Mesodermal cell (in vitro differentiated cells): Measurements from ENCODE around the gene CHP1.
A peak's percentile ranks its signal among the peaks of the same experiment; 100 is the strongest.
"Not testable (repeated sequence)": the region's sequence is repeated elsewhere in the genome, so short reads cannot be mapped to it uniquely, and the experiment has no call there.

Experiments
- H3K27ac ChIP-seq: 2 replicates; pipeline ENCODE4 v1.7.0; 2013; ENCODE audit warnings: mild to moderate bottlenecking, low read depth, low read length, moderate library complexity; ENCODE audit not compliant: severe bottlenecking
- H3K36me3 ChIP-seq: 2 replicates; pipeline ENCODE4 v1.7.1; 2013; ENCODE audit warnings: mild to moderate bottlenecking, low read length, moderate library complexity; ENCODE audit not compliant: control insufficient read depth, insufficient read depth
- H3K4me1 ChIP-seq: one replicate; pipeline ENCODE4 v1.7.1; 2013; ENCODE audit warnings: mild to moderate bottlenecking, low read length; ENCODE audit not compliant: insufficient read depth, control insufficient read depth, poor library complexity, severe bottlenecking
- H3K4me3 ChIP-seq: 2 replicates; pipeline ENCODE4 v1.7.0; 2013; ENCODE audit warnings: low read length, control low read depth, mild to moderate bottlenecking; ENCODE audit not compliant: insufficient read depth, poor library complexity, severe bottlenecking; ENCODE audit errors: extremely low read depth
- H3K9me3 ChIP-seq: 2 replicates; pipeline ENCODE4 v1.7.1; 2013; ENCODE audit warnings: mild to moderate bottlenecking, low read length, moderate library complexity; ENCODE audit not compliant: control insufficient read depth
- WGBS, 2 experiments: methylation state at CpG; one replicate each; pipeline ENCODE4 v1.1.5; 2013; ENCODE audit warnings: missing lambda C conversion rate in 2 of 2; ENCODE audit not compliant: insufficient coverage in 2 of 2; 5-methylcytosine and 5-hydroxymethylcytosine counted together

The CHP1 gene

DNA sequence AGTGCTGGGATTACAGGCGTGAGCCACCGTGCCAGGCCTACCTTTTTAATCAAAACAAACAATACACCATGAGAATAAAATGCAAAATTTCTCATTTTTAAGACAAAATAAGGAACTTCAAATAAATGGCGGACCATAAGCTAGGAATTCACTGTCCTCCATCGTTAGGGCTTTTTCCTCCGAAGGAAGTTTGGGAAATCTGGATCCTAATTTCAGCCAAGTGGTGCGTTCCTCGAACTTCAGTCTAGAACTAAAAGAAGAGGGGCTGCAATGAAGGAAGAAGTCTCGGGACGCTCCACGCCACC lies 771 bp upstream of the CHP1 start:
- H3K4me1 ChIP-seq: peaks cover 13% of the 10 kb centered on the region
- H3K4me3 ChIP-seq: peak overlapping the region; percentile 88
- H3K36me3 ChIP-seq: no peaks in the 10 kb centered on the region
- H3K9me3 ChIP-seq: no peaks in the 10 kb centered on the region
- WGBS, 2 experiments: 22 to 50% methylated on average over 7 to 8 of the region's 10 CpGs
- H3K27ac ChIP-seq: no peak overlapping the region

DNA sequence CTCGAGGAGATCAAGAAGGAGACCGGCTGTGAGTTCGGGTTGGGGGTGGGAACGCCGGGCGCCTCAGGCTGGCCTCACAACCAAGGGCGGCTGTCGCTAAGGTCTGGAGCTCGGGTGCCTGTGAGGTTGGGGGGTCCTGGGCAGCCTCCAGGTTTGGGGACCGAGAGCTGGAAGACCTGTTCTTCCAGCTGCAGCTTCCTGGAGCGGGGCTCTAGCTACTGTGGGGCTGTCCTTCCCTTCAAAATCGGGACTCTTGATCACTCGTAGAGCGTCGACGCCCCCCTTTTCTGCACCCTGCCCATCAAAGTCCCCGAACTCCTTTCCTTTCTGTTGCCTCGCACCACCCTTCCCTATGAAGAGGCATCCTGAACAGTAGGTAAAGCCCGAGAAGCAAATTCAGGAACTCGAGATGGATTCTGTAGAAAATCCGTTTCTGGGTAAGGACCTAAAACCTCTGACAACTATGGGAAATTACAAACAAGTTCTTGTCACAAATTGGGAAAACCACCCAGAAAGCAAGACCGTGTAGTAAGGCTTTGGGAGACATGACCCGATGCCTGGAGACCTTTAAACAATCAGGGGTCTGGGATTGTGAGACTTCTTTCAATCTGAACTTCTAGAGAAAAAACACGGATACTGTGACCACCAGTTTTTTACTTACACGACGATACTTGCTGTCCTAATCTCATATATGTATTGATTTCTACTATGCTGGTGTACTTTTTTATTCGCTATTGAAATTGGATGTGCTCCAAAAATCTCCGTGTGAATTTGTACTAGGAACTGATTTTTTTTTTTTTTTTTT lies 556 bp downstream of the CHP1 start:
- H3K4me1 ChIP-seq: peaks cover 13% of the 10 kb centered on the region
- H3K27ac ChIP-seq: peak overlapping the region; percentile 91
- WGBS, 2 experiments: 6 to 7% methylated on average over 16 to 17 of the region's 28 CpGs
- no peaks in the 10 kb centered on the region for H3K9me3 ChIP-seq
- H3K4me3 ChIP-seq: peak overlapping the region; percentile 88
- H3K36me3 ChIP-seq: peaks cover 4% of the 10 kb centered on the region

DNA sequence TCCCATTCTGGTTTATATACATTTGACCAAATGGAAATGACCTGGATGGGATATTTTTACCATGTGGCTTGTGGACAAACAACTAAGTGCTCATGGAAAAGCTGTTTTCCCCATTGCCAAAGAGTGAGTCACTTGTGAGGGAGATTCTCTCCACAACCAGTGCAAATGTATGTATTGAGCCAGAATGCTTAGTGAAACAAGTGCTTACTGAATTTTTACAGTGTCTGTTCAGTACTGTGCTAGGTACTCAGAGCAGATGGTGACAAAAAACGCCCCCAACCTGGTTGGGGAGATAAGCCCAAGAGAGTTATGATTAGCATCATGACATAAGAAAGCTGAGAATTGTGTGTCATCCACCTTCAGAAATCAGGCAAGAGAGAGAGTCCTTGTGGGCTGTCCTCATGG lies 2.3 kb downstream of the CHP1 start:
- no peak overlapping the region for H3K27ac ChIP-seq
- H3K4me1 ChIP-seq: peaks cover 13% of the 10 kb centered on the region
- 85 to 86% methylated on average over 1 of the region's 1 CpG for WGBS, 2 experiments

DNA sequence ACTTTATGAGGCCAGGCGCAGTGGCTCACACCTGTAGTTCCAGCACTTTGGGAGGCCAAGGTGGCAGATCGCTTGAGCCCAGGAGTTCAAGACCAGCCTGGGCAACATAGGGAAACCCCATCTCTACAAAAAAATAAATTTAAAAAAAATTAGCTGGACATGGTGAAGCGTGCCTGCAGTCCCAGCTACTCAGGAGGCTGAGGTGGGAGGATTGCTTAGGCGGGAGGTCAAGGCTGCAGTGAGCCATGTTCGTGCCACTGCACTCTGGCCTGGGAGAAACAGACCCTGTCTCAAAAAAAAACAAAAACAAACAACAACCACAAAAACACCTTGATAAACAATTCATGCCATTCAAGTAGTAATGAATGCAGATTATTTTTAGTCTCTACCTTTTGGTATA lies 4.2 kb downstream of the CHP1 start:
- H3K4me3 ChIP-seq, H3K27ac ChIP-seq, H3K9me3 ChIP-seq, H3K36me3 ChIP-seq: not testable (repeated sequence)
- peaks cover 13% of the 10 kb centered on the region for H3K4me1 ChIP-seq
- WGBS, 2 experiments: 96% methylated on average over 4 of the region's 5 CpGs; no CpG with 5 or more reads in 1 of the 2 experiments

More for the DNA sequence above, 2.3 kb downstream of the CHP1 start:
- peaks cover 4% of the 10 kb centered on the region for H3K36me3 ChIP-seq
- no peak overlapping the region for H3K4me3 ChIP-seq
- H3K9me3 ChIP-seq: no peaks in the 10 kb centered on the region

DNA sequence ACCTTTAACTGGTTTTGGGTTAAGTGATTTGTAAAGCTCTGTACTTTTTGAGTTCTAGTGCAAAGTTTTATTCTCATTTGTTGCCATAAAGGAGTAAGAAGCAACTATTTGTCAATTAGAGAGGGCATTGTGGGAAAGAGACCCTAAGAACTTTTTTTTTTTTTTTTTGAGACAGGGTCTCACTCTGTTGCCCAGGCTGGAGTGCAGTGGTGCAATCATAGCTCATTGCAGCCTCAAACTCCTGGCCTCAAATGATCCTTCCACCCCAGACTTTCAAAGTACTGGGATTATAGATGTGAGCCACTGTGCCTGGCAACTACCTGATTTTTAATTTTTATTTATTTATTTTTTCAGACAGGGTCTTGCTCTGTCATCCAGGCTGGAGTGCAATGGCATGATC lies 4.9 kb downstream of the CHP1 start:
- H3K27ac ChIP-seq: no peak overlapping the region

DNA sequence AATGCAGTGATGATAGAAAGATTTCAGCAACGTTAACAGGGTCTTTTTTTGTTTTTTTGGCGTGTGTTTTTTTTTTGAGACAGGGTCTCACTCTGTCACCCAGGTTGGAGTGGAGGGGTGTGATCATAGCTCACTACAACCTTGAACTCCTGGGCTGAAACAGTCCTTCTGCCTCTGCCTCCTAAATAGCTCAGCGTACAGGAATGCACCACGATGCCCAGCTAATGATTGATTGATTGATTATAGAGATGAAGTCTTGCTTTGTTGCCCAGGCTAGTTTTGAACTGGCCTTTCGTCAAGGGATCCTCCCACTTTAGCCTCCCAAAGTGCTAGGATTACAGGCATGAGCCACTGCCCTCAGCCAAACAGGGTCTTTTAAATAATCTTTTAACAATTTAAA lies 7.0 kb downstream of the CHP1 start:
- Histone ChIP-seq H3K4me3 (no peak overlapping the region), H3K27ac (no peak overlapping the region), H3K4me1 (peaks cover 7% of the 10 kb centered on the region), H3K9me3 (no peaks in the 10 kb centered on the region), H3K36me3 (peaks cover 14% of the 10 kb centered on the region)
- 100% methylated on average over 1 of the region's 5 CpGs; no CpG with 5 or more reads in 1 of the 2 experiments for WGBS, 2 experiments

More for the DNA sequence above, 4.9 kb downstream of the CHP1 start:
- Histone ChIP-seq H3K9me3 (no peaks in the 10 kb centered on the region), H3K4me1 (peaks cover 13% of the 10 kb centered on the region), H3K4me3 (no peak overlapping the region), H3K36me3 (peaks cover 4% of the 10 kb centered on the region)

DNA sequence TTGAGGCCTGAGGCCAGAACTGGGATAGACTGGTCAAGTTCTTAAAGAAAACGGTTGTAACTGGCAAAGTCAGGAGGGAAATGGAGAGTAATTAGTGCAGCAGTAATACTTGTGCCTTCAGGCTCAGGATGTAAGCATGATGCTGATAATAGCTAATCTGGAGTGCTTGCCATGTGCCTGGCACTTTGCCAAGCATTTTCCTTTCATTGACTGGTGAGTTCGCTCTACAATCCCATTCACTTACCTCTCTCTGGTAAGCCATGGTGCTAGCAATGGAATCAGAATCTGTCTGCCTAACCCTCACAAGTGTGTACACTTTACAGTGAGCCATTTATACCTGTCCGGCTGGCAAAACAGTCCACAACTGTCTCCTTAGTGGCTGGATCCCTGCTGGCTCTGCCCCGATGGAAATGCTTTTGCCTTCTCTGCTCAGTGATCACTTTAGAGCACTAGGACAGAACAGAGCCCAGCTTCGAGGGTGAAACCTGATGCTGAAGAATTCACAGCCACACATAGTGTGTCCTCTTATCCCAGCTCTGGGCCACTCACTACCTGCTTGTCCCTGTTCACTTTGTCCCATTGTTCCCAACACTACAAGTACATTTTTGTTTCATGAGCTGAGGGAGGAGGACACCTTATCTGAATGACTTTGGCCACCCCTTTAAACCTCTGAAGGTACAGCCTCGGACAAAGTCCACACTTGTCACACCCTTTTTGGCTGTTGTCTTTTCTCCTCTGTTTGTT lies 10.3 kb downstream of the CHP1 start:
- Histone ChIP-seq H3K9me3 (no peaks in the 10 kb centered on the region), H3K4me1 (no peaks in the 10 kb centered on the region), H3K4me3 (no peak overlapping the region), H3K27ac (no peak overlapping the region), H3K36me3 (peaks cover 35% of the 10 kb centered on the region)
- 88 to 92% methylated on average over 5 to 6 of the region's 6 CpGs for WGBS, 2 experiments

DNA sequence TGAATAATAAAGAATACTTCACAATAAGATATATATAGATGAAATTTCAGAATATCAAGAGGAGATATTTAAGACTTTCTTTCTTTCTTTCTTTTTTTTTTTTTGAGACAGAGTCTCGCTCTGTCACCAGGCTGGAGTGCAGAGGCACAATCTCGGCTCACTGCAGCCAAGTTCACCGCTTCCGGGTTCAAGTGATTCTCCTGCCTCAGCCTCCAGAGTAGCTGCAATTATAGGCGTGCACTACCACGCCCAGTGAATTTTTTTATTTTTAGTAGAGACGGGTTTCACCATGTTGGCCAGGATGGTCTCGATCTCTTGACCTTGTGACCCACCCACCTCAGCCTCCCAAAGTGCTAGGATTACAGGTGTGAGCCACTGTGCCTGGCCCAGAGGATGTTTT lies 19.7 kb downstream of the CHP1 start:
- WGBS, 2 experiments: 89 to 91% methylated on average over 7 to 8 of the region's 8 CpGs
- not testable (repeated sequence) for H3K4me1 ChIP-seq, H3K4me3 ChIP-seq, H3K9me3 ChIP-seq, H3K27ac ChIP-seq
- peaks cover 55% of the 10 kb centered on the region for H3K36me3 ChIP-seq

DNA sequence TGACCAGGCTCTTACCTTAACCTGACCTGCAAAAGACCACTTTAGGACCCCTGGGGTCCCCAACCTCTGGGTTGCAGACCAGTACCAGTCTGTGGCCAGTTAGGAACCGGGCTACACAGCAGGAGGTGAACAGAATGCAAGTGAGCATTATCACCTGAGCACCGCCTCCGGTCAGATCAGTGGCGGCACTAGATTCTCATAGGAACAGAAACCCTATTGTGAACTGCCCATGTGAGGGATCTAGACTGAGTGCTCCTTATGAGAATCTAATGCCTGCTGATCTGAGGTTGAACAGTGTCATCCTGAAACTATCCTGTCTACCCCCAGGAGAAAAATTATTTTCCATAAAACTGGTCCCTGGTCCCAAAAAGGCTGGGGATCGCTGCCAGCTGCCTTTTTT lies 20.3 kb downstream of the CHP1 start:
- Histone ChIP-seq H3K27ac (no peak overlapping the region), H3K4me1 (no peaks in the 10 kb centered on the region)

DNA sequence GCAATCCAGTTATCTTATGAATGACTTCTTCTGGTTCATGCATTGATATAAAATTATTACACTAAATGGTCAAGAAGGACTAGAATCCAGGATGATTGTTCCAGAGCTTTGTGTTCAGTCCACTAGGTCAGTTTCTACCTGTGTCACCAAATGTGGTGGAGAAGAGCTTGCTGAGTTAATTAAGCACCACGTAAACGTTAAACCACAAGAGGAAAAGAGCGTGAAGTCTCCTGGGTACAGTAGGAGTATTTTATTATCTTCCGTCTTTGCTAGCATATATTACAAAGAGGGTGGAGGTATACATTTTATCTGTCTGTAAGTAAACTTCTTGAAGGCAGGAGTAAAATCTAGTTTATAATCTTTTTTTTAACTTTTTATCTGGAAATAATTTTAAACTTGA lies 23.5 kb downstream of the CHP1 start:
- 100% methylated on average over 1 of the region's 4 CpGs; no CpG with 5 or more reads in 1 of the 2 experiments for WGBS, 2 experiments
- Histone ChIP-seq H3K4me1 (no peaks in the 10 kb centered on the region), H3K4me3 (no peak overlapping the region), H3K27ac (no peak overlapping the region), H3K9me3 (no peaks in the 10 kb centered on the region), H3K36me3 (peaks cover 47% of the 10 kb centered on the region)

More for the DNA sequence above, 20.3 kb downstream of the CHP1 start:
- Histone ChIP-seq H3K36me3 (peaks cover 57% of the 10 kb centered on the region), H3K9me3 (no peaks in the 10 kb centered on the region), H3K4me3 (no peak overlapping the region)
- 96 to 98% methylated on average over 3 to 5 of the region's 5 CpGs for WGBS, 2 experiments

DNA sequence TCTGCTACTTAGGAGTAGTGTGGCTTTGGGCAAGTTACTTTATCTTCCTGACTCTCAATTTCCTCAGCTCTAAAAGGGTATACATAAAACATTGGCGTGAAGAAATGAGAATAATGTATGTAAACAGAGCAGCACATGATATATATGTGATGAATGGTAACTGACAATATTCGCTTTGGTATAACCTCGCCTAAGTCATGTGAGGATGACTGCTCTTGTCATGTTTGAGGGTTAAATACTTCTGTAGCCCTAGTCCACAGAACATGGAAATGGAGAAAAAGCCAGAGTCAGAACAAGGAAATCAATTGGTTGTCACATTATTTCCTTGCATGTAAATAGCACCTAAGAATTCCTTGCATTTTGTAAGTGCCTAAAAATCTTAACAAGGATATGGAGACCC lies 25.0 kb downstream of the CHP1 start:
- no peak overlapping the region for H3K4me3 ChIP-seq
- peaks cover 48% of the 10 kb centered on the region for H3K36me3 ChIP-seq
- no peak overlapping the region for H3K27ac ChIP-seq
- no peaks in the 10 kb centered on the region for H3K4me1 ChIP-seq
- 86 to 92% methylated on average over 2 to 3 of the region's 3 CpGs for WGBS, 2 experiments
- H3K9me3 ChIP-seq: no peaks in the 10 kb centered on the region
